Stimulated activated naive CD8-positive, alpha-beta T cell treated with anti-CD3 and anti-CD28 coated beads, Interleukin-15, Interleukin-2, amounts not matched to agents 100 U/mL and 50 U/mL, for 24 hours (primary cell): Measurements from ENCODE around the gene RRH.
"Not testable (repeated sequence)": the region's sequence is repeated elsewhere in the genome, so short reads cannot be mapped to it uniquely, and the experiment has no call there.

Experiments
- ATAC-seq: fragments of 150-1000 bp; cut with Tn5 transposase; one replicate; pipeline ENCODE4 v1.10.0; 2021
- DNase-seq: peaks from one replicate; pipeline ENCODE4 v3.0.0; 2021

Gene RRH

DNA sequence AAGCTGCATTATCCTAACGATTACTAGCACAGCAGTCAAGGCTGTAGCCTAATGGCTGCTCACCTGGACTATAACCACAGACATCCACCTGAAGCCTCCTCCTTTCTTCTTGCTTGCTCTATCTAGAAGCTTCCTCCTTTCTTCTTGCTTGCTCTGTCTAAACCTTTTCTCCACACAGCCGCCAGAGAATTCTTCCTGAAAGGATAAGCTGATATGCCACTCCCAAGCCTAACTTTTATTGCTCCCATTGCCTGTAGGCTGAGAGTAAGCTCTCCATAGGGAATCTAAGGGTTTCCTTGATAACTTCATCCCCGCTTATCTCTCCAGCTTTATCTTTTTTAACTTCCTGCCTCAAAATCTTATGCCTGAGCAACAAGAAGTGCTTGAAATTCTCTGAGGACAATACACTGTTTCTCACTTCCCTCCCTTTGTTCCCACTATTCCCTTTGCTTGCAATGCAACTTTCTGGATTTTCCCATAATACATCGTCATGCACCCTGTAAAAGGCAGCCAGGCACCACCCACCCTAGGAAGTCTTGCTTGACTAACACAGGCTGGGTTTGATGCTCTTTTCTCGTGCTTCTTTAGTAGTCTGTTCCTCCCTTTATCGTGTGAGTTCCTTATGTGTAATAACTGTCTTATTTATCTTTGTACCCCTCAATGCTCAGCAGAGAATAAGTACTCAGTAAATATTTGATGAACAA, 18.8 kb downstream of the RRH start:
- DNase-seq (no peak), ATAC-seq (no peak)

DNA sequence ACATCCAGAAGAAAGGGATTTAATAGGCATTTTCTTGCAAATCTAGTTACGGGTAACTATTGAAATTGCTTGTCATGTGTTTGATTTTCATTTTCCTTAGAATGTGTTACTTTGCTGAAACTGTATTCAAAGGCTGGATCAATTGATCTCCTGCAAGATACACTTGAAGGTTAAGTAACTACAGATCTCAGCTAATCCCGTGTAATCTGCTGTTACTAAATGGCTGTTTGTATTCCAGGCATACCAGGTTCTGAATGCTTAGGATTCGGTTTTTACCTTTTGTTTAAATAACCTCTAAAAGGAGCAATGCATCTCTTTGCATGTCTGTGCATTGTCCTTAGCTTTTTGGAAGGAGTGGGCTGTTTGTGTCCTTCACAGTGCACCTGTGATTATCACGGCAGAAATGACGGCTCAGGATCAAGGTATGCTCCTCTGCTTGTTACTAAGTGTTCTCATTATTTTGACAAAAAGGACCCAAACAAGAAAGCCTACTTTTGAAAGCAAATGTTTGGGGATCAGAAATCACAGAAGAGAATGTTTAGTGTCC, 20.2 kb downstream of the RRH start, which contains the start of gene LRIT3:
LRIT3 (plus strand) TSS at position 212 of the 547 bp plus-strand sequence; CDS start at position 307, 95 bp downstream.
- DNase-seq (no peak), ATAC-seq (no peak)

GRCh38 chr4:109848501-109848900, 20.7 kb downstream of the RRH start:
- no peak for ATAC-seq
- no peak for DNase-seq

DNA sequence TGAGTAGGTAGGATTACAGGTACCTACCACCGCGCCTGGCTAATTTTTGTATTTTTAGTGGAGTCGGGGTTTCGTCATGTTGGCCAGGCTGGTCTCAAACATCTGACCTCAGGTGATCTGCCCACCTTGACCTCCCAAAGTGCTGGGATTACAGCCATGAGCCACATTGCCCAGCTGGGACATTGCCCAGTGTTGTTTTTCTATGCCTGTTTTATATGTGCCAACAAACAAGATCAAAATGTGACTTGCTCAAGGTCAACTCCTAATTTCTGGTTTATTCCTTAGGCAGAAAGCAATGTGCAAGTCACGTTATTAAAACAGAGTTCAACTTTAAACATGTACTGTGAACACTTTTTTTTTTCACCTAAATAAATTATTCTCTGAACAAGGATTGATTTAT, 22.8 kb downstream of the RRH start:
- ATAC-seq (no peak), DNase-seq (no peak)

DNA sequence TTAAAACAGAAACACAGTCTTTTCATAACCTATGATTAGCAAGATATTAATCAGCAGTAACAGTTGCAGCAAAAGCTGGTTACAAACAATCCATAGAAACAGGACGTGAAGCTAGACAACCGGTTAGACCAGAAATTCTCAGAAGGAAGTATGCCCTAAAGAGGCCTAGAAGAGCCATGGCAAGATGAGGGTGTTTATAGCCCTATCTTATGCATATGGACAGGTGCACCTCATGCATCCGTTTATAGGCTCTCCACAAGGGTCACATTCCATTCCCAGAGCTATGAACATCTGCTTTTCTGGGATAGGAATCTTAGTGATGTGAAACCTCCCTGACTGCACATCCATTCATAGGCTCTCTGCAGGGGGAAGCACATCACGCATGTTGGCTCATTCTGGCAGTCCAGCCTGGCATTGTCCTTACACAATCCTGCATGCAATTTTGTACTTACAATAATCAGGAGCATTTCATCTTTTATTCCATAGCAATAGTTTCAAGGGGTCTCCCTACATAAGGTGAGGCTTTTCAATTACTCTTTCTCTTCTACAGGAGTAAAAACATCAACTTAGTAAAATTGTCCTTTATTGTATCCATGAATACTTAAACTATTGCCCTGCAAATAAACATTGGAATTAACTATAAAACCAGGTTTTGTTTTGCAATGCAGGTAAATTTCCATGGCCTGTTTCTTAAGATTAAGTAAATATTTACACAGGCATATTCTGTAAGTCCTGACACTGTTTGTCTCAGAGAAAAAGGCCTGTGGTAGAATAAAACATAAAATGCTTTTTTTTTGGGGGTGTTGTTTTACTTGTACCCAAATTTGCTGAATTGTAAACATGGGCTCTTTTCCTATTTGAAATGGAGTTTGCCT, 31.9 kb downstream of the RRH start:
- DNase-seq, result not testable (repeated sequence)

DNA sequence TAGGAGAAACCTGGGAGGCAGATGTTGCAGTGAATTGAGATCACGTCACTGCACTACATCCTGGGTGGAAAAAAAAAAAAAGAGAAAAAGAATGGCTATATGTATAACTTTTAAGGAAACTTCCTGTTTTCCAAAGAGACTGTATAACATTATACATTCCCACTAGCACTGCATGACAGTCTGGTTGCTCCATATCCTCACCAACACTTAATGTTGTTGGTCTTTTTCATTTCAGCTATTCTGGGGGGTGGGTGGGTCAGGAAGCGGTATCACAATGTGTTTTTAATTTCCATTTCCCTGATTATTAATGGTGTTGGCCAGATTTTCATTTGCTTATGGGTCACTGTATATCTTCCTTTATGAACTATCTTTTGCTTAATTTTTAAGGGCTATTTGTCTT, 33.5 kb downstream of the RRH start:
- DNase-seq (no peak), ATAC-seq (no peak)

More for the DNA sequence above, 31.9 kb downstream of the RRH start:
- not testable (repeated sequence) for ATAC-seq

GRCh38 chr4:109861916-109862511, 34.2 kb downstream of the RRH start:
- DNase-seq (no peak), ATAC-seq (no peak)

GRCh38 chr4:109864134-109864533, 36.4 kb downstream of the RRH start:
- DNase-seq (no peak), ATAC-seq (no peak)

DNA sequence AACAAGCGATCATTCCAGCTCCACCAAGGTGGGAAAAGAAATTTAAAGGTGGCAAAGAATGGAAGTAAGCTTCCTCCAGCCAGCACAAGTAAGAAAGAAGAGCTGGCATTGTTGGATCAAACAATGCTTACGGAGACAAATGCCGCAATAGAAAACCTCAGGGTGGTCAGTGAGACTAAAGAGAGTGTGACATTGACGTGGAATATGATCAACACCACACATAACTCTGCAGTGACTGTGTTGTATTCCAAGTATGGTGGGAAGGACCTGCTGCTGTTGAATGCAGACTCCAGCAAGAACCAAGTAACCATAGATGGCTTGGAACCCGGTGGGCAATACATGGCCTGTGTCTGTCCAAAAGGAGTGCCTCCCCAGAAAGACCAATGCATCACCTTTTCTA, 42.3 kb downstream of the RRH start:
- ATAC-seq (no peak), DNase-seq (no peak)

- ATAC-seq, result no peak
Measured at GRCh38 chr4:109872065-109872464, 44.3 kb downstream of the RRH start.

GRCh38 chr4:109872950-109873656, 45.3 kb downstream of the RRH start:
- ATAC-seq (no peak), DNase-seq (no peak)

More at GRCh38 chr4:109872065-109872464, 44.3 kb downstream of the RRH start:
- DNase-seq, result no peak

DNA sequence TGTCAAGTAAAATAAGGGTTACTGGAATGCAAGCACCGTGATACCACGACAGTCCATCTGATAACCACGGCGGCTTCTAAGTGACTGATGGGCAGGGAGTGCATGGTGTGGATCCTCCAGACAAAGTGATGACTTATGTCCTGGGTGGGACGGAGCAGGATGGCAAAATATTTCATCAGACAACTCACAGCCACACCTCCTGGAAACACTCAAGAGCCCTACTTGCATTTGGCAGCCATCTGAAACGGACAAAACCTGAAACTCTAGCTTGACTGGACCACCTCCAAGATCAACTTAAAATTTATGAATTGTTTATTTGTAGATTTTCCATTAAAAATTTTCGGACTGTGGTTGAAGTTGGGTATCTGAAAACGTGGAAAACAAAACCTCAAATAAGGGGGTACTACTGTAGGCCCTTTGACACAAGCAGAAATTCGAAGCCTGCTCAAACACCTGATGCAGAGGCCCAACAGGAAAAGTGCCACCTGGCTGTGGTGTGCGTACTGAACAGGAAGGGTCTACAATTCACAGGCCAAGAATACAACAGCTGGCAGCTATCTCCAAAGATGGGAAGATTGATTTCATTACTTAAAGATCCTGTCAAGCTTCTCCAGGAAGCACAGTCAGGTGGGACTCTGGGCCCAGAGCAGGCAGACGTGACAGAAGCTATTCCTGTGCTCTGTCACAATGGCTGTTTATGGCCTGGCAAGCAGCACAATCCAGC, 46.2 kb downstream of the RRH start:
- DNase-seq (no peak), ATAC-seq (no peak)

DNA sequence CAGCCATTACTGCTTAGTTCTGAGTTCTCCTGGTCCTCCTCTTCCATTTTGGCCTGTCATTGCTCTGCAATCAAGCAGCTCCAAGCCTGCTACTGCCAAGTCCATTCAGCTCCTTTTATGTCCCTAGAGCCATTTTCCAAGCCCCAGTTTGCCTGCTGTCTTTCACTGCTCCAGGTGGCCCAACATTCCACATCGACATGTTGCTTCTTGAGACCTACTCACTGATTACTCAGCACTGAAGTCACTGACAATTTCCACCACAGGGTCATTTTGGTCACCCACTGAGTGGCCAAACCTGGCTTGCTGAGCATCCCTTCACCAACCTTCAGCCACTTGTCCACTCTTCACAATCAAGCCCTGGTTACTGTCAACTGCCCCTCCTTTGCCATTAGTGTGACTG, 47.3 kb downstream of the RRH start:
- no peak for ATAC-seq

DNA sequence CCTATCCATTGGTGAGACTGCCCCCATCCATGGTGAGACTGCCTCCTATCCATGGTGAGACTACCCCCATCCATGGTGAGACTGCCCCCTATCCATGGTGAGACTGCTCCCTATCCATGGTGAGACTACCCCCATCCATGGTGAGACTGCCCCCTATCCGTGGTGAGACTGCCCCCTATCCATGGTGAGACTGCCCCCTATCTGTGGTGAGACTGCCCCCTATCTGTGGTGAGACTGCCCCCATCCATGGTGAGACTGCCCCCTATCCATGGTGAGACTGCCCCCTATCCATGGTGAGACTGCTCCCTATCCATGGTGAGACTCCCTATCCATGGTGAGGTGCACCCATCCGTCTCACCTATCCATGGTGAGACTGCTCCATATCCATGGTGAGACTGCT, 47.8 kb downstream of the RRH start:
- not testable (repeated sequence) for DNase-seq, ATAC-seq

More for the DNA sequence above, 47.3 kb downstream of the RRH start:
- no peak for DNase-seq

GRCh38 chr4:109876634-109877265, 49.0 kb downstream of the RRH start:
- DNase-seq (no peak), ATAC-seq (no peak)

- DNase-seq (no peak), ATAC-seq (no peak)
Measured at GRCh38 chr4:109877400-109877799, 49.6 kb downstream of the RRH start.

GRCh38 chr4:109878355-109878754, 50.6 kb downstream of the RRH start:
- ATAC-seq (no peak), DNase-seq (no peak)

DNA sequence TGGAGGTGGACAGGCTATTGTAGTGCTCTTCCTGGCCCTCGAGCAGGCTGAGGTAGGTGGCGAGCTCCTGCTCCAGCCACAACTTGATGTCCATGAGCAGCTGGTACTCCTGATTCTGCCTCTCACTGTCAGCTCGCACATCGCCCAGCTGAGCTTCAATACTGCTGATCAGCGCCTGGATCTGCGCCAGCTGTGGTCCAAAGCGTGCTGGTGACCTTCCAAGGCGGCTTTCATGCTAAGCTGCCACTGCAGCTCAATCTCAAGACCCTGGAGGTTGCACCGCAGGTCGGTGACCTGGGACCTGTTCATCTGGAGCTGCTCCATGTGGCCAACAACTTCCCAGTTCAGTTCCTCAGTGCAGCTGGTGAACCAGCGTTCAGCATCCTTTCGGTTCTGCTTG, 51.3 kb downstream of the RRH start:
- DNase-seq (no peak), ATAC-seq (no peak)

- ATAC-seq (no peak), DNase-seq (no peak)
Measured at GRCh38 chr4:109879636-109880314, 52.0 kb downstream of the RRH start.

GRCh38 chr4:109886303-109886702, 58.5 kb downstream of the RRH start:
- no peak for ATAC-seq
- DNase-seq, result no peak
